ENCODE data around the gene CYB5RL. TPM values are rescaled to one million over a fixed set of nuclear protein-coding genes. Genes with fewer than 3 reads are reported as not detected.

Gene CYB5RL
- total RNA-seq, 6 experiments from 2014 or later = 4.5 to 6.1 (median 5.2) TPM

- no peak for TF ChIP-seq CTCF (IDR thresholded peaks at IDR 0.05)
- DNase-seq = no peak
- peaks cover 4% of the 10 kb centered on the region for H3K27me3 Mint-ChIP-seq (ENCODE audit: insufficient read depth)
- H3K27ac Mint-ChIP-seq = no peak overlapping the region
- peaks cover under 1% of the 10 kb centered on the region for H3K36me3 Mint-ChIP-seq (ENCODE audit: low read depth)
- no peak overlapping the region for H3K4me3 Mint-ChIP-seq
- no peaks in the 10 kb centered on the region for H3K9me3 Mint-ChIP-seq
- peaks cover 6% of the 10 kb centered on the region for H3K4me1 Mint-ChIP-seq (ENCODE audit: low read depth)
Measured at GRCh38 chr1:54244655-54245054, 44.8 kb upstream of the CYB5RL start.

- H3K4me1 Mint-ChIP-seq (ENCODE audit: low read depth) = no peaks in the 10 kb centered on the region
- DNase-seq = no peak
- H3K9me3 Mint-ChIP-seq = no peaks in the 10 kb centered on the region
- no peaks in the 10 kb centered on the region; the same call in none of the 2 replicates for H3K36me3 Mint-ChIP-seq (ENCODE audit: low read depth)
- no peak overlapping the region for H3K27ac Mint-ChIP-seq
- H3K27me3 Mint-ChIP-seq (ENCODE audit: insufficient read depth) = peaks cover 4% of the 10 kb centered on the region
- H3K4me3 Mint-ChIP-seq = no peak overlapping the region; the same call in 1 of the 2 replicates
- TF ChIP-seq CTCF (IDR thresholded peaks at IDR 0.05) = no peak
Measured at GRCh38 chr1:54243022-54243421, 43.2 kb upstream of the CYB5RL start.

GRCh38 chr1:54241364-54241763, 41.5 kb upstream of the CYB5RL start:
- DNase-seq = no peak
- H3K36me3 Mint-ChIP-seq (ENCODE audit: low read depth) = peaks cover 13% of the 10 kb centered on the region
- no peaks in the 10 kb centered on the region for H3K9me3 Mint-ChIP-seq
- no peak overlapping the region for H3K4me3 Mint-ChIP-seq
- peaks cover 4% of the 10 kb centered on the region for H3K27me3 Mint-ChIP-seq (ENCODE audit: insufficient read depth)
- TF ChIP-seq CTCF (IDR thresholded peaks at IDR 0.05) = no peak
- no peak overlapping the region for H3K27ac Mint-ChIP-seq
- H3K4me1 Mint-ChIP-seq (ENCODE audit: low read depth) = no peaks in the 10 kb centered on the region

GRCh38 chr1:54240741-54241335, 41.0 kb upstream of the CYB5RL start:
- Mint-ChIP-seq H3K36me3 (ENCODE audit: low read depth) (peaks cover 13% of the 10 kb centered on the region), H3K27ac (no peak overlapping the region), H3K9me3 (no peaks in the 10 kb centered on the region), H3K4me1 (ENCODE audit: low read depth) (no peaks in the 10 kb centered on the region), H3K27me3 (ENCODE audit: insufficient read depth) (peaks cover 4% of the 10 kb centered on the region), H3K4me3 (no peak overlapping the region)
- DNase-seq = no peak
- 0 out of 2 replicates have a peak, but pooled peaks have one; percentile 16 for TF ChIP-seq CTCF (IDR thresholded peaks at IDR 0.05)

- H3K36me3 Mint-ChIP-seq (ENCODE audit: low read depth) = peaks cover 13% of the 10 kb centered on the region
- no peak overlapping the region for H3K4me3 Mint-ChIP-seq
- no peak for DNase-seq
- peaks cover 2% of the 10 kb centered on the region for H3K27me3 Mint-ChIP-seq (ENCODE audit: insufficient read depth)
- H3K9me3 Mint-ChIP-seq = no peaks in the 10 kb centered on the region
- no peaks in the 10 kb centered on the region for H3K4me1 Mint-ChIP-seq (ENCODE audit: low read depth)
- no peak overlapping the region for H3K27ac Mint-ChIP-seq
- TF ChIP-seq CTCF (IDR thresholded peaks at IDR 0.05) = no peak
Measured at GRCh38 chr1:54239631-54240031, 39.8 kb upstream of the CYB5RL start.

GRCh38 chr1:54239035-54239383, 39.2 kb upstream of the CYB5RL start:
- no peak for TF ChIP-seq CTCF (IDR thresholded peaks at IDR 0.05)
- Mint-ChIP-seq H3K27ac (no peak overlapping the region), H3K9me3 (no peaks in the 10 kb centered on the region), H3K4me3 (no peak overlapping the region), H3K36me3 (ENCODE audit: low read depth) (peaks cover 13% of the 10 kb centered on the region), H3K27me3 (ENCODE audit: insufficient read depth) (peaks cover 2% of the 10 kb centered on the region), H3K4me1 (ENCODE audit: low read depth) (no peaks in the 10 kb centered on the region)
- DNase-seq = no peak

Measured in HFFc6 (cell line).